Suprapubic skin (tissue), 4 donors: ENCODE measurements around the gene PHACTR1. TPM values are rescaled to one million over a fixed set of nuclear protein-coding genes. Genes with fewer than 3 reads are reported as not detected.

Source experiments
- DNase-seq, 2 donors: peaks; one replicate each; pipeline ENCODE4 v3.0.0-alpha.2; 2019; ENCODE audit warnings: low spot score in 2 of 2
- H3K27ac ChIP-seq: fragments of 200-600 bp; sonication (generic); one replicate; pipeline ENCODE4 v1.5.1; 2019
- H3K27me3 ChIP-seq: fragments of 200-600 bp; sonication (generic); one replicate; pipeline ENCODE4 v1.5.1; 2019
- H3K36me3 ChIP-seq: fragments of 200-600 bp; sonication (generic); one replicate; pipeline ENCODE4 v1.5.1; 2019
- H3K4me1 ChIP-seq: fragments of 200-600 bp; sonication (generic); one replicate; pipeline ENCODE4 v1.5.1; 2019
- H3K4me3 ChIP-seq: fragments of 200-600 bp; sonication (generic); one replicate; pipeline ENCODE4 v1.5.1; 2019; ENCODE audit warnings: mild to moderate bottlenecking
- H3K9me3 ChIP-seq: fragments of 200-600 bp; sonication (generic); one replicate; pipeline ENCODE4 v1.5.1; 2019
- CTCF ChIP-seq, 2 donors: fragments of 200-600 bp in 1 of 2; fragments of 450-650 bp in 1 of 2; sonication (generic) in 1 of 2; IDR thresholded peaks; one replicate each; pipeline ENCODE4 v1.5.1; 2016 to 2019; ENCODE audit warnings: antibody characterized with exemption in 2 of 2, mild to moderate bottlenecking in 1 of 2, moderate library complexity in 1 of 2
- EP300 ChIP-seq: sonication (generic); formaldehyde crosslinking; IDR thresholded peaks from one replicate; pipeline ENCODE4 v1.6.1; 2017; ENCODE audit warnings: antibody characterized with exemption
- POLR2A ChIP-seq, 2 donors: fragments of 450-650 bp; IDR thresholded peaks; one replicate each; pipeline ENCODE4 v1.6.1; 2017; ENCODE audit warnings: antibody characterized with exemption in 2 of 2, mild to moderate bottlenecking in 2 of 2, moderate library complexity in 2 of 2
- POLR2AphosphoS5 ChIP-seq, 3 donors: sonication (generic); formaldehyde crosslinking; IDR thresholded peaks; one replicate each; pipeline ENCODE4 v1.6.1; 2017; ENCODE audit warnings: antibody characterized with exemption in 3 of 3
- WGBS: methylation state at CpG from one replicate; pipeline ENCODE4 v1.1.5; 2018; 5-methylcytosine and 5-hydroxymethylcytosine counted together
- total RNA-seq, 4 donors: library from RNA; depleted of rRNA; stranded (reverse); fragments of >200 nt; gene quantifications; one replicate each; pipeline ENCODE4 v1.1.0, GENCODE V29; 2016

Gene PHACTR1
- total RNA-seq, 4 donors from 2014 or later, result 4.0 to 8.2 (median 6.4) TPM

- no peak overlapping the region for H3K4me3 ChIP-seq
- TF ChIP-seq EP300, result no peak
- TF ChIP-seq POLR2AphosphoS5 (IDR thresholded peaks at IDR 0.05), result no peak
- no peak for TF ChIP-seq CTCF (IDR thresholded peaks at IDR 0.05)
- TF ChIP-seq POLR2A (IDR thresholded peaks at IDR 0.05), result no peak
Measured at GRCh38 chr6:12980741-12981140, 264.2 kb downstream of the PHACTR1 start.

GRCh38 chr6:12984776-12985175, 268.2 kb downstream of the PHACTR1 start:
- H3K36me3 ChIP-seq, result no peaks in the 10 kb centered on the region
- no peak overlapping the region for H3K4me3 ChIP-seq
- WGBS, result 85% methylated on average over 2 of the region's 2 CpGs
- no peak for DNase-seq
- TF ChIP-seq POLR2AphosphoS5 (IDR thresholded peaks at IDR 0.05) (no peak), POLR2A (IDR thresholded peaks at IDR 0.05) (no peak), EP300 (no peak), CTCF (IDR thresholded peaks at IDR 0.05) (no peak)
- H3K27ac ChIP-seq, result no peak overlapping the region
- H3K9me3 ChIP-seq, result no peaks in the 10 kb centered on the region
- H3K27me3 ChIP-seq, result no peaks in the 10 kb centered on the region
- no peaks in the 10 kb centered on the region for H3K4me1 ChIP-seq

More at GRCh38 chr6:12980741-12981140, 264.2 kb downstream of the PHACTR1 start:
- Histone ChIP-seq H3K36me3 (no peaks in the 10 kb centered on the region), H3K27ac (no peak overlapping the region), H3K4me1 (no peaks in the 10 kb centered on the region), H3K9me3 (no peaks in the 10 kb centered on the region), H3K27me3 (no peaks in the 10 kb centered on the region)
- 85% methylated on average over 4 of the region's 4 CpGs for WGBS
- no peak for DNase-seq

GRCh38 chr6:12987783-12988182, 271.2 kb downstream of the PHACTR1 start:
- Histone ChIP-seq H3K9me3 (no peaks in the 10 kb centered on the region), H3K27me3 (no peaks in the 10 kb centered on the region), H3K4me1 (no peaks in the 10 kb centered on the region), H3K36me3 (no peaks in the 10 kb centered on the region), H3K27ac (no peak overlapping the region), H3K4me3 (no peak overlapping the region)
- no peak for DNase-seq
- no peak for TF ChIP-seq EP300
- no peak for TF ChIP-seq POLR2AphosphoS5 (IDR thresholded peaks at IDR 0.05)
- TF ChIP-seq POLR2A (IDR thresholded peaks at IDR 0.05), result no peak
- no peak for TF ChIP-seq CTCF (IDR thresholded peaks at IDR 0.05)

GRCh38 chr6:12990162-12990561, 273.6 kb downstream of the PHACTR1 start:
- TF ChIP-seq POLR2AphosphoS5 (IDR thresholded peaks at IDR 0.05) (no peak), POLR2A (IDR thresholded peaks at IDR 0.05) (no peak), CTCF (IDR thresholded peaks at IDR 0.05) (no peak), EP300 (no peak)
- H3K36me3 ChIP-seq, result no peaks in the 10 kb centered on the region
- no peak overlapping the region for H3K4me3 ChIP-seq
- DNase-seq, result no peak
- WGBS, result 93% methylated on average over 7 of the region's 7 CpGs
- H3K27me3 ChIP-seq, result no peaks in the 10 kb centered on the region
- H3K9me3 ChIP-seq, result no peaks in the 10 kb centered on the region
- no peaks in the 10 kb centered on the region for H3K4me1 ChIP-seq
- H3K27ac ChIP-seq, result no peak overlapping the region

- no peaks in the 10 kb centered on the region for H3K27me3 ChIP-seq
- no peaks in the 10 kb centered on the region for H3K4me1 ChIP-seq
- no peaks in the 10 kb centered on the region for H3K9me3 ChIP-seq
- no peaks in the 10 kb centered on the region for H3K36me3 ChIP-seq
- no peak overlapping the region for H3K27ac ChIP-seq
- no peak overlapping the region for H3K4me3 ChIP-seq
- 94% methylated on average over 3 of the region's 3 CpGs for WGBS
- no peak for TF ChIP-seq POLR2AphosphoS5 (IDR thresholded peaks at IDR 0.05)
- no peak for TF ChIP-seq CTCF (IDR thresholded peaks at IDR 0.05)
- no peak for TF ChIP-seq EP300
- no peak for TF ChIP-seq POLR2A (IDR thresholded peaks at IDR 0.05)
- DNase-seq, result no peak
Measured at GRCh38 chr6:12991435-12991834, 274.9 kb downstream of the PHACTR1 start.
